NCI-H2107 (cell line): ENCODE data around the gene BAHCC1.
"Not testable (repeated sequence)": the region's sequence is repeated elsewhere in the genome, so short reads cannot be mapped to it uniquely, and the experiment has no call there.

Experiments
- DNase-seq: peaks from one replicate; lab custom pipeline; 2025; lab: John Stamatoyannopoulos, UW

BAHCC1 gene

GRCh38 chr17:81394921-81395599, at the start of gene BAHCC1:
BAHCC1 (plus strand) TSS chr17:81395457; CDS start chr17:81399740, 4,283 bp downstream.
- peak; percentile 99 for DNase-seq

GRCh38 chr17:81346090-81346907, 49.0 kb upstream of the BAHCC1 start:
- DNase-seq: peak; percentile 98

GRCh38 chr17:81346908-81347349, 48.3 kb upstream of the BAHCC1 start:
- DNase-seq: no peak

- no peak for DNase-seq
Observed at GRCh38 chr17:81347437-81347836, 47.8 kb upstream of the BAHCC1 start.

- DNase-seq: no peak
Observed at GRCh38 chr17:81348097-81349055, 46.9 kb upstream of the BAHCC1 start.

GRCh38 chr17:81349397-81350319, 45.6 kb upstream of the BAHCC1 start:
- no peak for DNase-seq

GRCh38 chr17:81350320-81350890, 44.9 kb upstream of the BAHCC1 start:
- no peak for DNase-seq

GRCh38 chr17:81351329-81352052, 43.8 kb upstream of the BAHCC1 start:
- DNase-seq: not testable (repeated sequence)

GRCh38 chr17:81352056-81352455, 43.2 kb upstream of the BAHCC1 start:
- DNase-seq: not testable (repeated sequence)

- no peak for DNase-seq
Observed at GRCh38 chr17:81354252-81354953, 40.9 kb upstream of the BAHCC1 start.

- DNase-seq: no peak
Observed at GRCh38 chr17:81354954-81355347, 40.3 kb upstream of the BAHCC1 start.

GRCh38 chr17:81359218-81359617, 36.0 kb upstream of the BAHCC1 start:
- no peak for DNase-seq

GRCh38 chr17:81362001-81362400, 33.3 kb upstream of the BAHCC1 start:
- not testable (repeated sequence) for DNase-seq

- DNase-seq: no peak
Observed at GRCh38 chr17:81364278-81365147, 30.7 kb upstream of the BAHCC1 start.

GRCh38 chr17:81365148-81365600, 30.1 kb upstream of the BAHCC1 start:
- DNase-seq: peak; percentile 66

- peak; percentile 40 for DNase-seq
Observed at GRCh38 chr17:81365601-81366585, 29.4 kb upstream of the BAHCC1 start.

- DNase-seq: no peak
Observed at GRCh38 chr17:81366648-81367047, 28.6 kb upstream of the BAHCC1 start.
